ENCODE data around the gene THAP11.

GRCh38 chr16:67884684-67885083 is 42.6 kb downstream of the THAP11 start, which contains the start of gene NRN1L:
- TF ChIP-seq CTCF (IDR thresholded peaks at IDR 0.05): no peak
- TF ChIP-seq POLR2AphosphoS5 (IDR thresholded peaks at IDR 0.05): peak in 2 of 3 donors; percentile 18 to 21
- TF ChIP-seq POLR2A (IDR thresholded peaks at IDR 0.05): no peak
